Liver (tissue), 9 donors: ENCODE results near the gene HS3ST6. TPM values are rescaled to one million over a fixed set of nuclear protein-coding genes. Genes with fewer than 3 reads are reported as not detected.

Source experiments
- DNase-seq: peaks from one replicate; pipeline ENCODE4 v3.0.0-alpha.2; 2017; ENCODE audit warnings: low spot score
- H3K27ac ChIP-seq, 2 donors: one replicate each; pipeline ENCODE4 v1.7.0; 2013; ENCODE audit warnings: inconsistent platforms in 2 of 2, low read length in 2 of 2, control low read depth in 1 of 2, low read depth in 1 of 2, mild to moderate bottlenecking in 1 of 2
- H3K27me3 ChIP-seq, 4 donors: one replicate each; pipeline versions ENCODE4 v1.6.1 to v1.7.0; 2013; ENCODE audit warnings: low read length in 3 of 4, inconsistent platforms in 1 of 4, mild to moderate bottlenecking in 1 of 4, moderate library complexity in 1 of 4; ENCODE audit not compliant: control insufficient read depth in 4 of 4, insufficient read depth in 4 of 4
- H3K36me3 ChIP-seq, 4 donors: one replicate each; pipeline versions ENCODE4 v1.6.1 to v1.7.0; 2013; ENCODE audit warnings: low read length in 3 of 4, mild to moderate bottlenecking in 3 of 4, low read depth in 1 of 4, moderate library complexity in 1 of 4; ENCODE audit not compliant: control insufficient read depth in 4 of 4, insufficient read depth in 3 of 4
- H3K4me1 ChIP-seq, 4 donors: one replicate each; pipeline versions ENCODE4 v1.6.1 to v1.7.0; 2013; ENCODE audit warnings: low read length in 3 of 4, mild to moderate bottlenecking in 3 of 4, moderate library complexity in 1 of 4; ENCODE audit not compliant: control insufficient read depth in 4 of 4, insufficient read depth in 4 of 4
- H3K4me3 ChIP-seq, 3 donors: one replicate each; pipeline versions ENCODE4 v1.6.1 to v1.7.0; 2013; ENCODE audit warnings: low read length in 3 of 3, control low read depth in 1 of 3, low read depth in 1 of 3, mild to moderate bottlenecking in 1 of 3
- H3K9ac ChIP-seq, 2 donors: one replicate each; pipeline ENCODE4 v1.7.0; 2013; ENCODE audit warnings: low read length in 2 of 2, mild to moderate bottlenecking in 2 of 2, moderate library complexity in 2 of 2, control low read depth in 1 of 2, low read depth in 1 of 2
- H3K9me3 ChIP-seq, 4 donors: one replicate each; pipeline versions ENCODE4 v1.6.1 to v1.7.0; 2013; ENCODE audit warnings: low read length in 3 of 4; ENCODE audit not compliant: control insufficient read depth in 4 of 4
- EGR1 ChIP-seq, 2 donors: IDR thresholded peaks; 2 replicates each; pipeline ENCODE4 v1.6.1; 2016 to 2018; ENCODE audit warnings: antibody characterized with exemption in 2 of 2, low read depth in 2 of 2
- FOXA1 ChIP-seq: IDR thresholded peaks from 2 replicates; pipeline ENCODE4 v1.6.1; 2016; ENCODE audit warnings: antibody characterized with exemption
- FOXA2 ChIP-seq: IDR thresholded peaks from 2 replicates; pipeline ENCODE4 v1.6.1; 2016; ENCODE audit warnings: antibody characterized with exemption
- GABPA ChIP-seq, 2 donors: IDR thresholded peaks in 1 of 2; conservative IDR thresholded peaks in 1 of 2; 2 replicates each; pipeline ENCODE4 v1.6.1; 2016; ENCODE audit warnings: antibody characterized with exemption in 2 of 2, mild to moderate bottlenecking in 1 of 2, moderate library complexity in 1 of 2
- NR2F2 ChIP-seq: IDR thresholded peaks from 2 replicates; pipeline ENCODE4 v1.6.1; 2016; ENCODE audit warnings: antibody characterized with exemption
- RAD21 ChIP-seq, 2 donors: IDR thresholded peaks; 2 replicates each; pipeline ENCODE4 v1.6.1; 2016; ENCODE audit warnings: antibody characterized with exemption in 2 of 2, mild to moderate bottlenecking in 2 of 2
- RXRA ChIP-seq, 2 donors: IDR thresholded peaks; 2 replicates each; pipeline ENCODE4 v1.6.1; 2017 to 2018; ENCODE audit warnings: antibody characterized with exemption in 2 of 2, mild to moderate bottlenecking in 1 of 2
- SP1 ChIP-seq: IDR thresholded peaks from 2 replicates; pipeline ENCODE4 v1.6.1; 2018; ENCODE audit warnings: antibody characterized with exemption, mild to moderate bottlenecking
- YY1 ChIP-seq: IDR thresholded peaks from 2 replicates; pipeline ENCODE4 v1.6.1; 2016; ENCODE audit warnings: antibody characterized with exemption, mild to moderate bottlenecking
- WGBS: extraction: QIAGEN DNeasy Blood & Tissue Kit; methylation state at CpG from one replicate; pipeline ENCODE4 v1.1.7; 2013; 5-methylcytosine and 5-hydroxymethylcytosine counted together
- polyA plus RNA-seq, 2 donors: library from polyadenylated mRNA; stranded (reverse) in 1 of 2; unstranded in 1 of 2; fragments of 200-250 nt in 1 of 2; fragments of >200 nt in 1 of 2; fragmentation: Nextera tagmentation in 1 of 2; extraction: Ambion mirVana in 1 of 2; gene quantifications; one replicate each; pipeline versions ENCODE4 v1.2.1 to v1.2.3, GENCODE V29; 2013 to 2015
- total RNA-seq, 2 donors: library from RNA; depleted of rRNA; stranded (reverse); fragments of >200 nt; gene quantifications; one replicate each; pipeline ENCODE4 v1.2.3, GENCODE V29; 2014
- TF ChIP-seq, protein P1 (sequence below): IDR thresholded peaks from 2 replicates; pipeline ENCODE4 v1.6.1; 2016; ENCODE audit warnings: antibody characterized with exemption, mild to moderate bottlenecking
- TF ChIP-seq, protein P2 (sequence below): fragments of 150-350 bp; IDR thresholded peaks from 2 replicates; pipeline ENCODE4 v1.5.1; 2017; ENCODE audit warnings: improper control_type of control experiment, low read depth, low read length; ENCODE audit not compliant: missing input control
- TF ChIP-seq, protein P3 (sequence below): IDR thresholded peaks from 2 replicates; pipeline ENCODE4 v1.6.1; 2016; ENCODE audit warnings: antibody characterized with exemption
- TF ChIP-seq, protein P4 (sequence below): IDR thresholded peaks from 2 replicates; pipeline ENCODE4 v1.6.1; 2016; ENCODE audit warnings: antibody characterized with exemption
- TF ChIP-seq, protein P5 (sequence below): IDR thresholded peaks from 2 replicates; pipeline ENCODE4 v1.6.1; 2016; ENCODE audit warnings: antibody characterized with exemption
- donor health status: healthy.
- donor health status: healthy.
- donor health status: healthy.
- donor health status: healthy.
- donor health status: healthy.

The HS3ST6 gene
- total and polyA plus RNA-seq, 4 donors: not detected

DNA sequence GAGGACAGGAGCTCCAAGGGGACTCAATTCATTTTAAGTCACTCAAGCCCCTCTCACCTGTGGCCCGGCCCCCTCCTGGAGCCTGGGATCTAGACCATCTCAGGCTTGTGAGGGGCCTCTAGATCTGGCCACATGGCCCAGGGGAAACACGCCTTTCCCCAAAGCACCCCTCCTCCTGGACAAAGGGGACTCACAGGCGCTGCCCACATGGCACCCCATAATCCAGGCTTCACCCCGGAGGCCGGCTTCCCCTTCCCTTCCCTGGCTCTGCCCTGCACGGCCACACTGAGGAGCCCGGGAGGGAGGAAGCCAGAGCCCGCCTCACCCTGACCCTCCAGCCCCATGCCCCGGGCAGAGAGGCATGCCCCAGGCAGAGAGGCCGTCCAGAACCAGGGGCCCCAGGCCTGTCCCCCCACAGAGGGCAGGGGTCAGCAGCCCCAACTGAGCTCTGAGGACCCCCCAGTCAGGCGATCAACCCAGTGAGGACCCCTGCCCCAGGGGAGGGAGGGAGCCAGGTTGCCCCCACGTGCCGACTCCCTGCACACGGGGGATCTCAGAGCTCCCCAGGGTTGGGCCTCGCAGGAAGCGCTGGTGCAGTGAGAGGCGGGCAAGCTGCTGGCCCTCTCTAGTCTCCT, 10.9 kb downstream of the HS3ST6 start:
- Histone ChIP-seq H3K4me1 (no peaks in the 10 kb centered on the region), H3K4me3 (no peak overlapping the region), H3K36me3 (no peaks in the 10 kb centered on the region), H3K27ac (no peak overlapping the region), H3K27me3 (no peaks in the 10 kb centered on the region), H3K9ac (no peak overlapping the region), H3K9me3 (no peaks in the 10 kb centered on the region)
- WGBS: 85% methylated on average over 17 of the region's 17 CpGs
- TF ChIP-seq, protein P1, sequence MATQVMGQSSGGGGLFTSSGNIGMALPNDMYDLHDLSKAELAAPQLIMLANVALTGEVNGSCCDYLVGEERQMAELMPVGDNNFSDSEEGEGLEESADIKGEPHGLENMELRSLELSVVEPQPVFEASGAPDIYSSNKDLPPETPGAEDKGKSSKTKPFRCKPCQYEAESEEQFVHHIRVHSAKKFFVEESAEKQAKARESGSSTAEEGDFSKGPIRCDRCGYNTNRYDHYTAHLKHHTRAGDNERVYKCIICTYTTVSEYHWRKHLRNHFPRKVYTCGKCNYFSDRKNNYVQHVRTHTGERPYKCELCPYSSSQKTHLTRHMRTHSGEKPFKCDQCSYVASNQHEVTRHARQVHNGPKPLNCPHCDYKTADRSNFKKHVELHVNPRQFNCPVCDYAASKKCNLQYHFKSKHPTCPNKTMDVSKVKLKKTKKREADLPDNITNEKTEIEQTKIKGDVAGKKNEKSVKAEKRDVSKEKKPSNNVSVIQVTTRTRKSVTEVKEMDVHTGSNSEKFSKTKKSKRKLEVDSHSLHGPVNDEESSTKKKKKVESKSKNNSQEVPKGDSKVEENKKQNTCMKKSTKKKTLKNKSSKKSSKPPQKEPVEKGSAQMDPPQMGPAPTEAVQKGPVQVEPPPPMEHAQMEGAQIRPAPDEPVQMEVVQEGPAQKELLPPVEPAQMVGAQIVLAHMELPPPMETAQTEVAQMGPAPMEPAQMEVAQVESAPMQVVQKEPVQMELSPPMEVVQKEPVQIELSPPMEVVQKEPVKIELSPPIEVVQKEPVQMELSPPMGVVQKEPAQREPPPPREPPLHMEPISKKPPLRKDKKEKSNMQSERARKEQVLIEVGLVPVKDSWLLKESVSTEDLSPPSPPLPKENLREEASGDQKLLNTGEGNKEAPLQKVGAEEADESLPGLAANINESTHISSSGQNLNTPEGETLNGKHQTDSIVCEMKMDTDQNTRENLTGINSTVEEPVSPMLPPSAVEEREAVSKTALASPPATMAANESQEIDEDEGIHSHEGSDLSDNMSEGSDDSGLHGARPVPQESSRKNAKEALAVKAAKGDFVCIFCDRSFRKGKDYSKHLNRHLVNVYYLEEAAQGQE: no peak
- TF ChIP-seq, protein P2, sequence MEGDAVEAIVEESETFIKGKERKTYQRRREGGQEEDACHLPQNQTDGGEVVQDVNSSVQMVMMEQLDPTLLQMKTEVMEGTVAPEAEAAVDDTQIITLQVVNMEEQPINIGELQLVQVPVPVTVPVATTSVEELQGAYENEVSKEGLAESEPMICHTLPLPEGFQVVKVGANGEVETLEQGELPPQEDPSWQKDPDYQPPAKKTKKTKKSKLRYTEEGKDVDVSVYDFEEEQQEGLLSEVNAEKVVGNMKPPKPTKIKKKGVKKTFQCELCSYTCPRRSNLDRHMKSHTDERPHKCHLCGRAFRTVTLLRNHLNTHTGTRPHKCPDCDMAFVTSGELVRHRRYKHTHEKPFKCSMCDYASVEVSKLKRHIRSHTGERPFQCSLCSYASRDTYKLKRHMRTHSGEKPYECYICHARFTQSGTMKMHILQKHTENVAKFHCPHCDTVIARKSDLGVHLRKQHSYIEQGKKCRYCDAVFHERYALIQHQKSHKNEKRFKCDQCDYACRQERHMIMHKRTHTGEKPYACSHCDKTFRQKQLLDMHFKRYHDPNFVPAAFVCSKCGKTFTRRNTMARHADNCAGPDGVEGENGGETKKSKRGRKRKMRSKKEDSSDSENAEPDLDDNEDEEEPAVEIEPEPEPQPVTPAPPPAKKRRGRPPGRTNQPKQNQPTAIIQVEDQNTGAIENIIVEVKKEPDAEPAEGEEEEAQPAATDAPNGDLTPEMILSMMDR: no peak
- TF ChIP-seq NR2F2 (no peak), EGR1 (IDR thresholded peaks at IDR 0.05; ENCODE audit: low read depth in 2 of 2) (no peak)
- DNase-seq: no peak

DNA sequence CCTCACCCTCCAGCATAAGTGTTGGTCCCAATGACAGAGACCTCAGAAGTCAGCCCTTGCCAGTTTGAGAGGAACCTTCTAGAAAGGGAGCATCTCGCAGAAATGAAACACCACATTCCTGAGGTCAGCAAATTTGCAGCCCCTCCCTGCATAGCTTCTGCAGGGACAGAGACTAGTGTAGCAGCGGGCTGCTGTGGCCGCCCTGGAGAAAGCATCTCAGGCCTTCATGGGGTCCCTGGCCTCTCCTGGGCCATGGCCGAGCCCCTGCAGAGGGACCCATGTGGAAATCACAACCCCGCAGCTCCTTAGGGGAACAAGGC, 11.4 kb downstream of the HS3ST6 start:
- no peak for TF ChIP-seq GABPA (IDR thresholded peaks at IDR 0.05 in 1 of 2, conservative IDR thresholded peaks at IDR 0.05 in 1 of 2)
- TF ChIP-seq RXRA (IDR thresholded peaks at IDR 0.05): no peak
- no peak for TF ChIP-seq FOXA1
- TF ChIP-seq, protein P3, sequence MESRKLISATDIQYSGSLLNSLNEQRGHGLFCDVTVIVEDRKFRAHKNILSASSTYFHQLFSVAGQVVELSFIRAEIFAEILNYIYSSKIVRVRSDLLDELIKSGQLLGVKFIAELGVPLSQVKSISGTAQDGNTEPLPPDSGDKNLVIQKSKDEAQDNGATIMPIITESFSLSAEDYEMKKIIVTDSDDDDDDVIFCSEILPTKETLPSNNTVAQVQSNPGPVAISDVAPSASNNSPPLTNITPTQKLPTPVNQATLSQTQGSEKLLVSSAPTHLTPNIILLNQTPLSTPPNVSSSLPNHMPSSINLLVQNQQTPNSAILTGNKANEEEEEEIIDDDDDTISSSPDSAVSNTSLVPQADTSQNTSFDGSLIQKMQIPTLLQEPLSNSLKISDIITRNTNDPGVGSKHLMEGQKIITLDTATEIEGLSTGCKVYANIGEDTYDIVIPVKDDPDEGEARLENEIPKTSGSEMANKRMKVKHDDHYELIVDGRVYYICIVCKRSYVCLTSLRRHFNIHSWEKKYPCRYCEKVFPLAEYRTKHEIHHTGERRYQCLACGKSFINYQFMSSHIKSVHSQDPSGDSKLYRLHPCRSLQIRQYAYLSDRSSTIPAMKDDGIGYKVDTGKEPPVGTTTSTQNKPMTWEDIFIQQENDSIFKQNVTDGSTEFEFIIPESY: no peak
- TF ChIP-seq SP1: no peak
- TF ChIP-seq, protein P4, sequence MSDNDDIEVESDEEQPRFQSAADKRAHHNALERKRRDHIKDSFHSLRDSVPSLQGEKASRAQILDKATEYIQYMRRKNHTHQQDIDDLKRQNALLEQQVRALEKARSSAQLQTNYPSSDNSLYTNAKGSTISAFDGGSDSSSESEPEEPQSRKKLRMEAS: no peak
- no peak for TF ChIP-seq NR2F2
- no peak for TF ChIP-seq FOXA2
- no peak for TF ChIP-seq EGR1 (IDR thresholded peaks at IDR 0.05; ENCODE audit: low read depth in 2 of 2)
- TF ChIP-seq YY1: no peak
- TF ChIP-seq, protein P5, sequence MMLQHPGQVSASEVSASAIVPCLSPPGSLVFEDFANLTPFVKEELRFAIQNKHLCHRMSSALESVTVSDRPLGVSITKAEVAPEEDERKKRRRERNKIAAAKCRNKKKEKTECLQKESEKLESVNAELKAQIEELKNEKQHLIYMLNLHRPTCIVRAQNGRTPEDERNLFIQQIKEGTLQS: no peak
- TF ChIP-seq, protein P2: no peak
- TF ChIP-seq RAD21 (IDR thresholded peaks at IDR 0.05): no peak
- H3K27ac ChIP-seq: no peak overlapping the region
- H3K36me3 ChIP-seq: no peaks in the 10 kb centered on the region
- H3K4me3 ChIP-seq: no peak overlapping the region
- H3K27me3 ChIP-seq: no peaks in the 10 kb centered on the region
- DNase-seq: no peak
- no peaks in the 10 kb centered on the region for H3K4me1 ChIP-seq
- no peaks in the 10 kb centered on the region for H3K9me3 ChIP-seq
- 89% methylated on average over 5 of the region's 5 CpGs for WGBS
- H3K9ac ChIP-seq: no peak overlapping the region
